GM18498 (cell line): ENCODE results near the gene ZNF276.
A peak's percentile ranks its signal among the peaks of the same experiment; 100 is the strongest.
"Not testable (repeated sequence)": the region's sequence is repeated elsewhere in the genome, so short reads cannot be mapped to it uniquely, and the experiment has no call there.

ENCODE experiments used
- ATAC-seq: cut with Tn5 transposase; IDR thresholded peaks from one replicate; pipeline ENCODE4 v1.9.1; 2021; ENCODE audit warnings: mild to moderate bottlenecking, moderate library complexity; ENCODE audit not compliant: unreplicated experiment

Gene ZNF276

GRCh38 chr16:89695086-89695874 lies 26.1 kb upstream of the ZNF276 start:
- no peak for ATAC-seq

GRCh38 chr16:89695875-89696669 lies 25.3 kb upstream of the ZNF276 start:
- ATAC-seq = no peak

- ATAC-seq = no peak
Observed at GRCh38 chr16:89696670-89697128, 24.6 kb upstream of the ZNF276 start.

- no peak for ATAC-seq
Observed at GRCh38 chr16:89697161-89697615, 24.1 kb upstream of the ZNF276 start.

- ATAC-seq = no peak
Observed at GRCh38 chr16:89697616-89698331, 23.6 kb upstream of the ZNF276 start.

GRCh38 chr16:89698717-89699116 lies 22.6 kb upstream of the ZNF276 start:
- not testable (repeated sequence) for ATAC-seq

GRCh38 chr16:89699629-89700099 lies 21.7 kb upstream of the ZNF276 start:
- ATAC-seq = not testable (repeated sequence)

GRCh38 chr16:89700100-89700648 lies 21.2 kb upstream of the ZNF276 start:
- ATAC-seq = peak; percentile 50

- ATAC-seq = no peak
Observed at GRCh38 chr16:89700649-89701424, 20.5 kb upstream of the ZNF276 start.

GRCh38 chr16:89701425-89702406 lies 19.6 kb upstream of the ZNF276 start, which contains the start of gene SPATA2L:
Gene SPATA2L, minus strand, starts transcription at chr16:89701705. Its CDS starts 473 bp downstream, at chr16:89701232.
- peak; percentile 75 for ATAC-seq

GRCh38 chr16:89704281-89704680 lies 17.1 kb upstream of the ZNF276 start:
- ATAC-seq = no peak

GRCh38 chr16:89705006-89705405 lies 16.3 kb upstream of the ZNF276 start:
- no peak for ATAC-seq

- no peak for ATAC-seq
Observed at GRCh38 chr16:89706518-89707260, 14.6 kb upstream of the ZNF276 start.

GRCh38 chr16:89707695-89708094 lies 13.6 kb upstream of the ZNF276 start:
- no peak for ATAC-seq

GRCh38 chr16:89708481-89708931 lies 12.8 kb upstream of the ZNF276 start:
- no peak for ATAC-seq

- ATAC-seq = no peak
Observed at GRCh38 chr16:89709166-89709565, 12.2 kb upstream of the ZNF276 start.

GRCh38 chr16:89709716-89710432 lies 11.5 kb upstream of the ZNF276 start:
- no peak for ATAC-seq
